Measurements from ENCODE around the gene RAB9A. TPM values are rescaled to one million over a fixed set of nuclear protein-coding genes. Genes with fewer than 3 reads are reported as not detected.
"Not testable (repeated sequence)": the region's sequence is repeated elsewhere in the genome, so short reads cannot be mapped to it uniquely, and the experiment has no call there.

Gene RAB9A
- total RNA-seq, 2 experiments from 2014 or later, result 33.8 to 36.4 TPM

DNA sequence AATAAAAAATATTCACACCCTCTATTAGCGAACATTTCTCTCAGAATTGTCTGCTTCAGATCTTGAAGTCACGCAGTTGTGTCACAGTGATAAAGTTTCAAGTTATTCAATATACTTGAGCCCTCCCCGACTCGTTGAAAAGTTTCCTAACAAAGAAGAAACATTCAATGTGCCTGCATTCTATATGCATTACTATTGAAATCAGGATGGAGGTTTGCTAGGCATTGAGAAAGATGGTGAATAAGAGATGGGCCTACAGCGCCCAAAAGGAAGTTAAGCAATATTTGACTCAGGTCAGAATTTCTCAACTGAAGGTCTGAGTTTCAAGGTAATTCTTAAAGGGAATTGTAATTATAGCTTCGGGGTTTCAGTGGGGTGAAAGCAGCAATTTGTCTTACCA is 29.9 kb upstream of the RAB9A start:
- H3K4me1 Mint-ChIP-seq, result peaks cover 6% of the 10 kb centered on the region
- H3K36me3 Mint-ChIP-seq, result peaks cover 2% of the 10 kb centered on the region
- peak overlapping the region; percentile 62 for H3K27ac Mint-ChIP-seq

DNA sequence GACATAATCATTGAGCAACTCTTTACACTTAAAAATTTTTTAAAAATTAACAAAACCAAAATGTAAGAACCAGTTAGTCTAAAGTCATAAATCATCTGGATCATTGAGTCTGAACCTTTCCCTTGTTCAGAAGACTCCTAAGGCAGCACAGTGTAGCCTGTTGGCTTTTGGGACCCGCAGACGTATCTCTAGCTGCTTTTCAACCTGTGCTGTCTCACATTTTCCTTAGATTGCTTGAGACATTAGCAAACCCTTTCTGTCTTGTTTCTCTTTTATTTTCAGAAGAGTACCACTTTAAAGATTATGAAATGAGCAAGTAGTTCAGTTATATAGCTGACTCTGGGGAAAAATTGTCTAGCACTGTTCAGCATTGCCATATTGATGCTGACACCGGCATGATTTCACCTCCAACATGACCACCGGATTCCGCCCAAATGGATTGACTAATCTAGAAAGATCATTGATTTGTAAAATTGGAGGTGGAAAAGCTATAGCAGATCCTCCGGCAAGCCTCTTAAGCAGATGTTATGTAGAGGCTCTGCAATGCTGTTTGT is 27.1 kb upstream of the RAB9A start:
- H3K4me1 Mint-ChIP-seq, result peaks cover 4% of the 10 kb centered on the region
- no peaks in the 10 kb centered on the region for H3K9me3 Mint-ChIP-seq
- H3K27ac Mint-ChIP-seq, result no peak overlapping the region
- H3K27me3 Mint-ChIP-seq, result no peaks in the 10 kb centered on the region
- no peak overlapping the region for H3K4me3 Mint-ChIP-seq
- peaks cover 2% of the 10 kb centered on the region for H3K36me3 Mint-ChIP-seq
- no peak for DNase-seq

More for the DNA sequence above, 29.9 kb upstream of the RAB9A start:
- H3K27me3 Mint-ChIP-seq, result no peaks in the 10 kb centered on the region
- no peak overlapping the region for H3K4me3 Mint-ChIP-seq
- no peak for DNase-seq
- H3K9me3 Mint-ChIP-seq, result no peaks in the 10 kb centered on the region

DNA sequence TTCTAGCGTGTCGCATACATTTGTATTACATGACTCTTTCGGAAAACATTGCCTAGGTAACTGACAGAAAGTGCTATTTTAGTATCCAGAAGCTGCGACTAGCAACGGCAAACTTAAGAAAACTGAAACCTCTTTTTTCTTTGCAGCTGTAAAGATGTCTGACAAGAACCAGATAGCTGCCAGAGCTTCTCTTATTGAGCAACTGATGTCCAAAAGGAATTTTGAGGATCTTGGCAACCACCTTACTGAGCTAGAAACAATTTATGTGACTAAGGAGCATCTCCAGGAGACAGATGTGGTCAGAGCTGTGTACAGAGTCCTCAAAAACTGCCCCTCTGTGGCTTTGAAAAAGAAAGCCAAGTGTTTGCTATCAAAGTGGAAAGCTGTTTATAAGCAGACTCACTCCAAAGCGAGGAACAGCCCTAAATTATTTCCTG is 26.6 kb upstream of the RAB9A start:
- DNase-seq, result no peak
- Mint-ChIP-seq H3K27ac (peak overlapping the region; percentile 8), H3K4me1 (peaks cover 4% of the 10 kb centered on the region), H3K4me3 (no peak overlapping the region), H3K27me3 (no peaks in the 10 kb centered on the region), H3K36me3 (peaks cover 2% of the 10 kb centered on the region), H3K9me3 (no peaks in the 10 kb centered on the region)

DNA sequence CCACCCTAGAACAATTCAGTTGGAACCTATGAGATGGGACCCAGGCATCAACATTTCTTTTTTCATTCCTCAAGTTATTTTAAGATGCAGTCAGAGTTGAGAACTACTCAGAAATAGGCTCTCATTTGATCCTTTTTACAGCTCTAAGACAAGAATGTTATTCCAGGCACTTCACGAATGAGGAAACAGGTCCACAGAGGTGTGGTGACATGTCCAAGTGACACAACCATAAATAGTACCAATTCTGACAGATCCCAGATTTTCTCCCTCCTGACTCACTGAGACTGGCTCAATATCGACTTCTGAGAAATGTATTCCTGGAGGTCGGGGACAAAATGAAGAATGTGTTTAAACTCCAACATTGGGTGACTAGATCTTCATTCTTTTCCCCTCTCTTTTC is 24.9 kb upstream of the RAB9A start:
- H3K9me3 Mint-ChIP-seq, result no peaks in the 10 kb centered on the region
- no peak overlapping the region for H3K4me3 Mint-ChIP-seq
- no peaks in the 10 kb centered on the region for H3K27me3 Mint-ChIP-seq
- H3K36me3 Mint-ChIP-seq, result peaks cover 2% of the 10 kb centered on the region
- H3K27ac Mint-ChIP-seq, result no peak overlapping the region
- DNase-seq, result no peak
- peaks cover 2% of the 10 kb centered on the region for H3K4me1 Mint-ChIP-seq

DNA sequence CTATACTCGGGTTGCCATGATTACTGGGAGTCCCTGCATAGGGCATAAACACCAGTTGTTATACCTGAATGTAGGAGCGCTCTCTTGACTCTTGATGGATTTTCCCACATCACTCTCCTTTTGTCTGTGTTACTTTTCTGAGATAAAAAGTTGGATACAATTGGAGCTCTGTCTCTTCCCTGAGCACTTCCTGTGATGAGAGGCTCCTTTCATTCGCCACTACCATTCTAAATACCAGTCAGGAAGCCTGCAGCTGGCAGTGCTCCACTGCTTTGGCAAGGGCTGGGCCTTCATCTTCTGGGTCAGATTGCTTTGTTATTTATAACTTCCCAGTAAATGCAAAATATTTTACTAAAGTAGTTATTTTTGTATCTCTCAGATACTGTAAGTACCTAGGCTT is 22.1 kb upstream of the RAB9A start:
- no peak for DNase-seq
- Mint-ChIP-seq H3K4me3 (no peak overlapping the region), H3K27me3 (no peaks in the 10 kb centered on the region), H3K36me3 (peaks cover 2% of the 10 kb centered on the region), H3K9me3 (no peaks in the 10 kb centered on the region), H3K27ac (no peak overlapping the region), H3K4me1 (peaks cover 17% of the 10 kb centered on the region)

DNA sequence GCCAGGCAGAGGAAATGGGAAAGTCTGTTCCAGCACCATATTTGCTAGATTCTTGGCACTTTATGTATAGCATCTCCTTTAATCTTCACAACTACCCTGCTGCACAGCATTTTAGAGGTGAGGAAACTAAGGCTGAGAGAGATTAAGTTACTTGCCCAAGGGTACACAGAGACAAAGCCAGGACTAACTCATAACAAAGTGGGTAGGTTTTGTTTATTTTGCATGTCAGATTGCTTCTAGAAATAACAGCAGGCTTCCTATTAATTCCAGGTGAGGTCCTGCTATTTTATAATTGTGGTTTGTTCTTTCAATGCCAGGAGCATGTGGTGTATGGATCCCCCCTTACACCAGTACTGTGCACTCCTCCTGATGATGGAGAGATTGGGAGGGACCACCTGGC is 21.0 kb upstream of the RAB9A start:
- H3K9me3 Mint-ChIP-seq, result no peaks in the 10 kb centered on the region
- peaks cover under 1% of the 10 kb centered on the region for H3K36me3 Mint-ChIP-seq
- peaks cover 17% of the 10 kb centered on the region for H3K4me1 Mint-ChIP-seq
- DNase-seq, result no peak
- no peak overlapping the region for H3K4me3 Mint-ChIP-seq
- no peak overlapping the region for H3K27ac Mint-ChIP-seq
- H3K27me3 Mint-ChIP-seq, result no peaks in the 10 kb centered on the region

DNA sequence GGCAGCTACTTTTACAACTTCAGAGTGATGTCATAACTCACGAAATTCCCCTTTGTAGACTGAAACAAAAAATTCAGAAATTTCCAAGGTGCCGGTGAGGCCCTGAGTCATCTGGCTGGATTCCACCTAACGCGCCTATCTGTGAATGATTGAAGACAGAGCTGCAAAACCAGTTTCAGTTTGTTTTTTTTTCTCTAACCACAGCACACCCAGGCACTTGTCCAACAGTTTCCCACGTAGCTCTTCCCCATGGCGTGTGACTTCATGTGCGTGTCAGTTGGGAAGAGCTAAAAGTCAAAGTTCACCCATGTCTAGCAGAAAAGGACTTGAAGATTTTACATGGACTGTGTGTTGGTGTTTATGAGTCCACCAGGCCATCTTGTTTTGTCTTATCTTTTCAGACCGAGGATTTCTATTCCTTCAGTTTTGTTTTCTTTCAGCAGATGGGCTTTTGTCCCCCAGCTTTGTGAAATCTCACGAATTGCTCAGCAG is 19.6 kb upstream of the RAB9A start:
- H3K4me3 Mint-ChIP-seq, result no peak overlapping the region
- H3K36me3 Mint-ChIP-seq, result peaks cover 3% of the 10 kb centered on the region
- H3K9me3 Mint-ChIP-seq, result no peaks in the 10 kb centered on the region
- peak overlapping the region; percentile 87 for H3K27ac Mint-ChIP-seq
- H3K27me3 Mint-ChIP-seq, result no peaks in the 10 kb centered on the region
- H3K4me1 Mint-ChIP-seq, result peaks cover 15% of the 10 kb centered on the region
- DNase-seq, result peak; percentile 53

DNA sequence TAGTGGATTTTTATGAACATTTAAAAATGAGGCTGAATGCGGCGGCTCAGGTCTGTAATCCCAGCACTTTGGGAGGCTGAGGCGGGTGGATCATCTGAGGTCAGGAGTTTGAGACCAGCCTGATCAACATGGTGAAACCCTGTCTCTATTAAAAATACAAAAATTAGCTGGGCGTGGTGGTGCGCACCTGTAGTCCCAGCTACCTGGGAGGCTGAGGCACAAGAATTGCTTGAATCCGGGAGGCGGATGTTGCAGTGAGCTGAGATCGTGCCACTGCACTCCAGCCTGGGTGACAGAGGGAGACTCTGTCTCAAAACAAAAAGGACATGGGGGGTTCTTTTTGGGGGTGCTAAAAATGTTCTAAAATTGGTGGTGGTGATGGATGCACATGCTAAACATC is 19.2 kb upstream of the RAB9A start:
- not testable (repeated sequence) for DNase-seq, H3K9me3 Mint-ChIP-seq, H3K27me3 Mint-ChIP-seq, H3K36me3 Mint-ChIP-seq
- Mint-ChIP-seq H3K4me3 (peak overlapping the region; percentile 18), H3K27ac (peak overlapping the region; percentile 87), H3K4me1 (peaks cover 15% of the 10 kb centered on the region)

DNA sequence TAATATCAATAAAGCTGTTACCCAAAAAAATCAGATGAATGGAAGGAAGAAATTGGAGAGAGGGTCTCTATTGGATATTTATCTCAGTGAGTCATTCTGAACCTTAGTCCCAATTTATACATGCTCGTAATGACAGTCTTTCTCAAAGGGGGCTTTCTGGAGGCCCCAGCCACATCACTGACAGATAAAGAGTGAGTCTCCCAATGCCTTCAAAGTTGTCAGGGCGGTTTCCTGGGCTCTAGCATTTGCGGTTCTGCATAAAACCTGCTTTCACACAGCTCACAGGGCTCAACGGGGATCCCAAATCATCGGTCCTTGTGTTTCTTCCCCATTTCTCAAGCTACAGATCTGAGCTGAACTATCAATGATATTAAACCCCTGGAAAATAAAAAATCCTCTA is 18.7 kb upstream of the RAB9A start:
- no peak for DNase-seq
- no peaks in the 10 kb centered on the region for H3K9me3 Mint-ChIP-seq
- peaks cover 3% of the 10 kb centered on the region for H3K36me3 Mint-ChIP-seq
- H3K4me1 Mint-ChIP-seq, result peaks cover 15% of the 10 kb centered on the region
- no peak overlapping the region for H3K4me3 Mint-ChIP-seq
- peak overlapping the region; percentile 87 for H3K27ac Mint-ChIP-seq
- H3K27me3 Mint-ChIP-seq, result no peaks in the 10 kb centered on the region

DNA sequence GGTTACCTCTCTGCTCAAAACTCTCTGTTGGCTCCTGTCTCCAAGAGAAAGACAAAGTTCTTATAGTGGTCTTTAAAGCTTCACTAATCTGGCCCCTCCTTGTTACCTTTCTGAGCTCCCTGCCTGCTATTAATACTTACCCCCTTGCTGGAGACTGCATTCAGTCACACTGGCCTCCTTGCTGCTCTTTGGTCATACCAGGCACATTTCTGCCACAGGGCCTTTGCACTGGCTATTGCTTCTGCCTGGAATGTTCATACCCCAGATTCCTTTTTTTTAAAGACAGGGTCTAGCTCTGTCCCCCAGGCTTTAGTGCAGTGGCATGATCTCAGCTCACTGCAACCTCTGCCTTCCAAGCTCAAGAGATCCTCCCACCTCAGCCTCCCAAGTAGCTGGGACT is 15.9 kb upstream of the RAB9A start:
- Mint-ChIP-seq H3K27me3 (no peaks in the 10 kb centered on the region), H3K9me3 (no peaks in the 10 kb centered on the region), H3K36me3 (peaks cover 3% of the 10 kb centered on the region), H3K27ac (no peak overlapping the region), H3K4me1 (peaks cover 15% of the 10 kb centered on the region), H3K4me3 (no peak overlapping the region)
- DNase-seq, result no peak

DNA sequence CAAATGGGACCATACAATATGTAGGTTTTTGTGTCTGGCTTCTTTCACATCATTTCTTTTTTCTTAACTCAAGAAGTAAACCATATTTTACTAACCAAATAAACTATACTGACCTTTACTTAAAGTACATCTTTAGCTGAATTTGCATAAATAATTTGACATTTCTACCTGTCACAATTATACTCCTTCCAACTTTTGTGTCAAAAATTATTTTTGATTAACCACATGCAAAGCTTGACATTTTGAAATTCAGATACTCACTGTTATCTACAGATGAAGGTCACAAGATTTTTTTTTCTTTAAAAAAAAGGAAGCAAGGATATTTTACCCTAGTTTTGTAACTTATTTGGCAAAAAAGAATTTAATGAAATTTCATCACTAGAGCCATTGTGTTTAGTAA is 12.0 kb upstream of the RAB9A start:
- Mint-ChIP-seq H3K36me3 (peaks cover 6% of the 10 kb centered on the region), H3K4me1 (no peaks in the 10 kb centered on the region), H3K9me3 (no peaks in the 10 kb centered on the region), H3K27me3 (no peaks in the 10 kb centered on the region), H3K4me3 (no peak overlapping the region), H3K27ac (no peak overlapping the region)
- DNase-seq, result no peak

DNA sequence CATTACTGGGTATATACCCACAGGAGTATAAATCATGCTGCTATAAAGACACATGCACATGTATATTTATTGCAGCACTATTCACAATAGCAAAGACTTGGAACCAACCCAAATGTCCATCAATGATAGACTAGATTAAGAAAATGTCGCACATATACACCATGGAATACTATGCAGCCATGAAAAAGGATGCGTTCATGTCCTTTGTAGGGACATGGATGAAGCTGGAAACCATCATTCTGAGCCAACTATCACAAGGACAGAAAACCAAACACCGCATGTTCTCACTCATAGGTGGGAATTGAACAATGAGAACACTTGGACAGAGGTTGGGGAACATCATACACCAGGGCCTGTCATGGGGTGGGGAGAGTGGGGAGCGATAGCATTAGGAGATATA is 9.2 kb upstream of the RAB9A start:
- DNase-seq, H3K9me3 Mint-ChIP-seq, H3K4me1 Mint-ChIP-seq, H3K27ac Mint-ChIP-seq, H3K27me3 Mint-ChIP-seq, H3K36me3 Mint-ChIP-seq, H3K4me3 Mint-ChIP-seq: not testable (repeated sequence)

DNA sequence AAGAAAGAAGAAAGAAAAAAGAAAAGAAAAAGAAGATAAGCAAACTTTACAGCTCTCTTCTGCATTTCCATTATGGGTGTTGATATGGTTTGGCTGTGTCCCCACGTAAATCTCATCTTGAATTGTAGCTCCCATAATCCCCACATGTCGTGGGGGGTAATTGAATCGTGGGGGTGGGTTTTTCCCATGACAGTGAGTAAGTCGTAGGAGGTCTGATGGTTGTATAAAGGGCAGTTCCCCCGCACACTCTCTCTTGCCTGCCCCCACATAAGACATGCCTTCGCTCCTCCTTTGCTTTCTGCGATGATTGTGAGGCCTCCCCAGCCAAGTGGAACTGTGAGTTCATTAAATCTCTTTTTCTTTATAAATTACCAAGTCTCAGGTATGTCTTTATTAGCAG is 7.3 kb upstream of the RAB9A start:
- H3K9me3 Mint-ChIP-seq, result no peaks in the 10 kb centered on the region
- H3K36me3 Mint-ChIP-seq, result peaks cover 14% of the 10 kb centered on the region
- no peaks in the 10 kb centered on the region for H3K27me3 Mint-ChIP-seq
- DNase-seq, result no peak
- H3K4me1 Mint-ChIP-seq, result peaks cover 16% of the 10 kb centered on the region
- no peak overlapping the region for H3K4me3 Mint-ChIP-seq
- H3K27ac Mint-ChIP-seq, result no peak overlapping the region

DNA sequence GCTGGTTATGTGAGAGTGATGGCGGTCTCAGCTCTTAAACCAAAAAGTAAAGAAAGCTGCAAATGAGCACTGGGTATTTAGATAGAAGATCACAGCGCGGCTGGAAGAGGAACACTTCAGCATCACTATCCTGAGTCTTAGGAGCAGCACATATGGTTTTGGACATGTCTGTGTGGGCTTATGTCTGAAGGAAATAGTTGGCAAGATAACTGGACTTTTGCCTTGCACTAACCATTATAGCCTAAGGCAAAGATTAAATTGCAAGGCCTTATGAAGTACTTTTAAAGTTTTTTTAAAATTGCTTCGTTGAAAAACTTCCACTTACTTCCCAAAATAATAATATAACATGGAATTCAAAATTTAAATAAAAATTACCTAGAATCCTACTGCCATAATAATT is 4.6 kb upstream of the RAB9A start:
- DNase-seq, result no peak
- Mint-ChIP-seq H3K9me3 (no peaks in the 10 kb centered on the region), H3K4me3 (no peak overlapping the region), H3K27me3 (no peaks in the 10 kb centered on the region), H3K4me1 (peaks cover 28% of the 10 kb centered on the region), H3K27ac (no peak overlapping the region), H3K36me3 (peaks cover 14% of the 10 kb centered on the region)

DNA sequence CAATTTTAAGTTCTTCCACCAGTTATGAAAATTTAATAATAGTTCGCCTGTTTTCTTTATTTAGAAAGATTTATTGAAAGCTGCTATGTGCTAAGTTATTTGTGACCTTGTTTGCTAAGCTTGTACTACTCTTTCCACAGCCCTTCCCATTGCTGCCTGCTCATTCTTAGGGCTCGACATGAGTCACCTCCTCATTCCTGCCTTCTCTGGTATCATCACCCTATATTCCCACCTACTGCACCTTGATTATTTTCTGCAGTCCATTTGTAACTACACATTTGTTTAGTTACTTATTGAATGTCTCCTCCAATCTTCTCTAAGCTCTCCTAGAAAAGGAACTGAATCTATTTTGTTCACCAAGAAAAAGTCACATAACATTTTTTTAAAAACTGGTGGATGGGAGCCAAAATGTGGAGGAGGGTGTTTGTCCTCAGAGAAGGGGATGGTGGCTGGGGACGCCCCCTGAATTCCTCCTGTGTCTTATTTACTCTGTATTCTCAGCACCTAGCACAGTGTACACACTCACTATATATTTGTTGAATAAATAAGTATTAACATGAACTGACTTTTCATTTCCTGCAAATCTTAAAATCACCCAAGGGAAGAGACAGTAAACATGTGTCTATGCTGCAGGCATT is 3.7 kb upstream of the RAB9A start:
- DNase-seq, result no peak
- H3K36me3 Mint-ChIP-seq, result peaks cover 15% of the 10 kb centered on the region
- peaks cover 29% of the 10 kb centered on the region for H3K4me1 Mint-ChIP-seq
- H3K4me3 Mint-ChIP-seq, result no peak overlapping the region
- H3K9me3 Mint-ChIP-seq, result no peaks in the 10 kb centered on the region
- no peaks in the 10 kb centered on the region for H3K27me3 Mint-ChIP-seq
- H3K27ac Mint-ChIP-seq, result peak overlapping the region; percentile 77

DNA sequence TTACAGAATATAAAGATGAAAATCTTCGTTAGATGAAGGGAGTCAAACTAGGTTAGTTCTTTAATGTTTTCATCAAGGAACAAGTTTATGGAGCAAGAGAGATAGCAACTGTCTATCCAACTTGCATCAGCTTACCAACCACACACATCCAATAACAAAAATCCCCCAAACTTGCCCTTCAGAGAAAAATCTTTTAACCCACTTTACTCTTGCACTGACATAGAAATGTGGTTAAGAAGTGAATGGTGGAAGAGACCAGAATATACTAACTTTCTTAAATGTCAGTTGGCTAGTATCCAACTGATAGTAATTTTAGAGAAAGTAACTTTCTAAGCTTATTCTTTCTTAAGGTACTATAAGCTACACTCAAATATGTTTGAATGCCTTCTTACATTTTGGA is 1.7 kb upstream of the RAB9A start:
- DNase-seq, result no peak
- peaks cover 40% of the 10 kb centered on the region for H3K4me1 Mint-ChIP-seq
- no peaks in the 10 kb centered on the region for H3K9me3 Mint-ChIP-seq
- no peaks in the 10 kb centered on the region for H3K27me3 Mint-ChIP-seq
- peak overlapping the region; percentile 96 for H3K27ac Mint-ChIP-seq
- no peak overlapping the region for H3K4me3 Mint-ChIP-seq
- H3K36me3 Mint-ChIP-seq, result peaks cover 18% of the 10 kb centered on the region

Data from activated naive CD8-positive, alpha-beta T cell treated with anti-CD3 and anti-CD28 coated beads for 36 hours (primary cell).